MM.1S (cell line): ENCODE measurements around the gene ASIC4.

ENCODE experiments used
- EZH2phosphoT487 ChIP-seq: fragments of 300-600 bp; sonication (generic); IDR thresholded peaks from 2 replicates; pipeline ENCODE4 v1.6.1; 2018; ENCODE audit warnings: antibody characterized with exemption, low read length
- TF ChIP-seq, protein P1 (sequence below): fragments of 300-600 bp; sonication (generic); IDR thresholded peaks from 2 replicates; pipeline ENCODE4 v1.5.1; 2016; ENCODE audit warnings: antibody characterized with exemption, low read length, mixed read lengths

- TF ChIP-seq, protein P1, sequence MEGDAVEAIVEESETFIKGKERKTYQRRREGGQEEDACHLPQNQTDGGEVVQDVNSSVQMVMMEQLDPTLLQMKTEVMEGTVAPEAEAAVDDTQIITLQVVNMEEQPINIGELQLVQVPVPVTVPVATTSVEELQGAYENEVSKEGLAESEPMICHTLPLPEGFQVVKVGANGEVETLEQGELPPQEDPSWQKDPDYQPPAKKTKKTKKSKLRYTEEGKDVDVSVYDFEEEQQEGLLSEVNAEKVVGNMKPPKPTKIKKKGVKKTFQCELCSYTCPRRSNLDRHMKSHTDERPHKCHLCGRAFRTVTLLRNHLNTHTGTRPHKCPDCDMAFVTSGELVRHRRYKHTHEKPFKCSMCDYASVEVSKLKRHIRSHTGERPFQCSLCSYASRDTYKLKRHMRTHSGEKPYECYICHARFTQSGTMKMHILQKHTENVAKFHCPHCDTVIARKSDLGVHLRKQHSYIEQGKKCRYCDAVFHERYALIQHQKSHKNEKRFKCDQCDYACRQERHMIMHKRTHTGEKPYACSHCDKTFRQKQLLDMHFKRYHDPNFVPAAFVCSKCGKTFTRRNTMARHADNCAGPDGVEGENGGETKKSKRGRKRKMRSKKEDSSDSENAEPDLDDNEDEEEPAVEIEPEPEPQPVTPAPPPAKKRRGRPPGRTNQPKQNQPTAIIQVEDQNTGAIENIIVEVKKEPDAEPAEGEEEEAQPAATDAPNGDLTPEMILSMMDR, result no peak
- no peak for TF ChIP-seq EZH2phosphoT487
Measured at GRCh38 chr2:219553168-219553417, 38.8 kb downstream of the ASIC4 start.
